ENCODE measurements around the gene TNFRSF1B.
A peak's percentile ranks its signal among the peaks of the same experiment; 100 is the strongest.

TNFRSF1B gene

DNA sequence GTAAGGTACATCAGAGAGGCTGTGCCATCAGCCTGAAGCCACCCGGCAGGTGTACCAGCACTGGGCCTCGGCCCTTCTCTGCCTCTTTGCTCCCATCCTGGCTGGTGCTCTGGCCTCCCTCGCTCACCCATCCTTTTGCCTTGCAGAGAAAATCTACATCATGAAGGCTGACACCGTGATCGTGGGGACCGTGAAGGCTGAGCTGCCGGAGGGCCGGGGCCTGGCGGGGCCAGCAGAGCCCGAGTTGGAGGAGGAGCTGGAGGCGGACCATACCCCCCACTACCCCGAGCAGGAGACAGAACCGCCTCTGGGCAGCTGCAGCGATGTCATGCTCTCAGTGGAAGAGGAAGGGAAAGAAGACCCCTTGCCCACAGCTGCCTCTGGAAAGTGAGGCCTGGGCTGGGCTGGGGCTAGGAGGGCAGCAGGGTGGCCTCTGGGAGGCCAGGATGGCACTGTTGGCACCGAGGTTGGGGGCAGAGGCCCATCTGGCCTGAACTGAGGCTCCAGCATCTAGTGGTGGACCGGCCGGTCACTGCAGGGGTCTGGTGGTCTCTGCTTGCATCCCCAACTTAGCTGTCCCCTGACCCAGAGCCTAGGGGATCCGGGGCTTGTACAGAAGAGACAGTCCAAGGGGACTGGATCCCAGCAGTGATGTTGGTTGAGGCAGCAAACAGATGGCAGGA lies 24.5 kb upstream of the TNFRSF1B start:
- peak; percentile 70 for DNase-seq (ENCODE audit: low spot score)

DNA sequence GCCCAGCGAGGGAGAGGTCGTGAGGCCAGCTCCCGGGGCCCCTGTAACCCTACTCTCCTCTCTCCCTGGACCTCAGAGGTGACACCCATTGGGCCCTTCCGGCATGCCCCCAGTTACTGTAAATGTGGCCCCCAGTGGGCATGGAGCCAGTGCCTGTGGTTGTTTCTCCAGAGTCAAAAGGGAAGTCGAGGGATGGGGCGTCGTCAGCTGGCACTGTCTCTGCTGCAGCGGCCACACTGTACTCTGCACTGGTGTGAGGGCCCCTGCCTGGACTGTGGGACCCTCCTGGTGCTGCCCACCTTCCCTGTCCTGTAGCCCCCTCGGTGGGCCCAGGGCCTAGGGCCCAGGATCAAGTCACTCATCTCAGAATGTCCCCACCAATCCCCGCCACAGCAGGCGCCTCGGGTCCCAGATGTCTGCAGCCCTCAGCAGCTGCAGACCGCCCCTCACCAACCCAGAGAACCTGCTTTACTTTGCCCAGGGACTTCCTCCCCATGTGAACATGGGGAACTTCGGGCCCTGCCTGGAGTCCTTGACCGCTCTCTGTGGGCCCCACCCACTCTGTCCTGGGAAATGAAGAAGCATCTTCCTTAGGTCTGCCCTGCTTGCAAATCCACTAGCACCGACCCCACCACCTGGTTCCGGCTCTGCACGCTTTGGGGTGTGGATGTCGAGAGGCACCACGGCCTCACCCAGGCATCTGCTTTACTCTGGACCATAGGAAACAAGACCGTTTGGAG lies 23.7 kb upstream of the TNFRSF1B start:
- no peak for DNase-seq (ENCODE audit: low spot score)

- DNase-seq (ENCODE audit: low spot score): no peak
These were observed 23.1 kb upstream of the TNFRSF1B start for GRCh38 chr1:12143631-12144155.

DNA sequence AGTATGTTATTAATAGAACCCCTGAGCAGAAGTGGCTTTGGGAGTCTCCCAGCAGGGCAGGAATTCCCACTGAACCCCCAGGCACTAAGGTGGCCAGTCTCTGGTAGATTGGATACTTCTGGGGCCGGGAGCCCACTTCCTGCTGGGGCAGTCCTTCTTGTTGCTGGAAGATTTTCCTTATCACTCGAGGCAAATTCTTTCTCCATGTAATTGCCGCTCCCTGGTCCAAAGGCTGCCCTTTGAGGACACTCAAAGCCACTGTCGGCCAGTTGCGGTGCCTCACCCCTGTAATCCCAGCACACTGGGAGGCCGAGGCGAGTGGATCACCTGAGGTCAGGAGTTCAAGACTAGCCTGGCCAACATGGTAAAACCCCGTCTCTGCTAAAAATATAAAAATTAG lies 22.6 kb upstream of the TNFRSF1B start:
- no peak for DNase-seq (ENCODE audit: low spot score)

DNA sequence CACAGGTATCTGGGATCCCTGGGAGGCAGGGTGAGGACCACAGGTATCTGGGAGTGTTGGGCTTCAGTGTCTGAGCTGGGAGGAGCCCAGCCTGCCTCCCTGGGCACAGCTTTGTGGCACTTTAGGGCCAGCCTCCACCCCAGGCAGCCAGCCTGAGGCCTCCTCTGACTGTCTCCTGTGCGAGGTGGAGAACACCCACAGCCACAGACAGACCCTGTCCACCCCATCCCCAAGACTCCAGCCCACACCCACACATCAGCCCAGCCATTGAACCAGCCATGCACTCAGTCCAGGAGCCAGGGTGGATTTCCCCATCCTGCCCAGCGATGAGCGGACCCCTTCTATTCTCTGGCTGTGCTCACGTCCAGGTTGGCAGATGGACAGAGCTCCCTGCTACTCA lies 21.8 kb upstream of the TNFRSF1B start:
- DNase-seq (ENCODE audit: low spot score): no peak

DNA sequence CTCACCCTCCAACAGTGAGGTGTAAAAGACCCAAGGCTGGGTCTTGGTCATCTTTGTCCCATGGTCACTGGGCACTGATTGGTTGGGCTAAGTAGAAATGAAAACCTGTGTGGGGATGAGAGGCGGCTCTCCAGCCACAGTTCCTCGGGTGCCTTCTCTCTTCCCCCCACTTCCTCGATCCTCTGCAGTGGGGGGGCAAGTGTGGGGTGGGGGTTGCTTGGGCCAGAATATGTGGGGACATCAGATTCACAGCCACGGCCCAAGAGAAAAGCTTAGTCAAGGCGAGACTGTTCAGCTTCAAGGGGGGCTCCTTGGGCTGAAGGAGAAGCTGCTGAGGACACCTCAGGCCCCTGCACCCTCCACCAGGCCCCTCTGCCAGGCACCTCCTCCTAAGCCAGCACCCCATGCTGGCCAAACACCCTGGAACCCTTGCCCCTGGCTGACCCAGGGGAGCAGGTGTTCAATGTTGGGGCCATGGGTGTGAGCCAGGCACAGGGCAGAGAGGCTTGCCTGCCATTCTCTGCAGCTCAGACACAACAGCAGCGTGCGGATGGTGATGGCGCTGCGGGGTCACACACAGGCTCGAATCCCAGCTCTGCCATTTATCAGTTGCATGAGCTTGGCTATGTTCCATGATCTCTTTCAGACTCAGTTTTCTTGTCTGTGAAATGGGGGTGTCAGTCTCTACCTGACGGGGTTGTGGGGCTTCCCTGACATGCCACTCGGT lies 21.0 kb upstream of the TNFRSF1B start:
- no peak for DNase-seq (ENCODE audit: low spot score)

GRCh38 chr1:12146343-12147112 lies 20.3 kb upstream of the TNFRSF1B start:
- DNase-seq (ENCODE audit: low spot score): no peak

DNA sequence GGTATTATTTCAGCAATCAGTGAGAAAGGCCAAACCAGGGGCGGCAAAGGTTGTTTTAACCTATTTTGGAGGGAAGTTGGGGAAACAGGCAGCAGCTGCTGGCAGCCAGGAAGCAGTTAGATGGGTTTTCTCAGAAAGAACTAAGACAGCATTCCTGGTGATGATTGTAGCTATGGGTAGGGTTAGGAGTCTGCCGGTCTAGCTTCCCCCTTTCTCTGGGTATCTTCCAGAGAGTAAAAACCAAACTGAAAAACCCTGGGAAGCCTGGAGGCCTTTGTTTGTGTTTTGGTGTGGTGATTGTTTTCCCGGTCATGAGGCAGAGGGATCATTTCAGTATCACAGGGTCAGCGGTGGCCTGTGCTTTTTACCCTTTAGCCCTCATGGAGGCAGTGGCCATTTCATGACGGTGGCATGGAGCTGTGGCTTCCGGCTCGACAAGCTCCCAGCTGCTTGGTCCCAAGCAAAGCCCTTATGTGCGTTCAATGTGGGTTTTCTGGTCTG lies 19.5 kb upstream of the TNFRSF1B start:
- no peak for DNase-seq (ENCODE audit: low spot score)

DNA sequence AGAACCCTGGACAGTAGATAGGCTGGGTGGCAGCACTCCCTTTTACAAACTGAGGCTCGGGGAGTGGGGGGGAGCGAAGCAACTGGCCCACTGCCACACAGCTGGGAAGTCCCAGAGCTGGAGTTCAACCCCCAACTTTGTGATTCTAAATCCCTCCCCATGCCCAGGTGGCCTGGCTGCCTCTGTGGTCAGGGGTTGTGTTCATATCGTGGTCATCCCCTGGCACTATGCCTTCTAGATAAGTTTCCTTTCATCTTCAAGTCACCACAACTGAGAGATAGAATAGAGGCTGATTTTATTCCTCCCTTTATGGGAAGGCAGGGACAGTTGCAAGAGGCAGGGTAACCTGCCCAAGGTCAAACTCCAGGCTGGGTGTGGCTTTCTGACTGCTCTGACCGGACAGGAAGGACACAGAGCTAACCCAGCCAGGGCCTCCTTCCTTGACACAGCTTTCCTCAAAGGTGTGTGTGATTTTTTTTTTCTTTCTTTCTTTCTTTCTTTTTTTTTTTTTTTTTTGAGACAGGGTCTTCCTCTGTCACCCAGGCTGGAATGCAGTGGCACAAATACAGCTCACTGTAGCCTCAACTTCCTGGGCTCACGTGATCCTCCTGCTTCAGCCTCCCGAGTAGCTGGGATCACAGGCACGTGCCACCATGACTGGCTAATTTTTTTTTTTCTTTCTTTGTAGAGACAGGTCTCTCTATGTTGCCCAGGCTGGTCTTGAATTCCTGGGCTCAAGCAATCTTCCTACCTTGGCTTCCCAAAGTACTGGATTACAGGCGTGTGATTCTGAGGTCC lies 18.4 kb upstream of the TNFRSF1B start:
- DNase-seq (ENCODE audit: low spot score): no peak

GRCh38 chr1:12148958-12149790 lies 17.6 kb upstream of the TNFRSF1B start:
- no peak for DNase-seq (ENCODE audit: low spot score)

- no peak for DNase-seq (ENCODE audit: low spot score)
These were observed 17.0 kb upstream of the TNFRSF1B start for GRCh38 chr1:12149791-12150175.

GRCh38 chr1:12150456-12151200 lies 16.2 kb upstream of the TNFRSF1B start:
- DNase-seq (ENCODE audit: low spot score): no peak

DNA sequence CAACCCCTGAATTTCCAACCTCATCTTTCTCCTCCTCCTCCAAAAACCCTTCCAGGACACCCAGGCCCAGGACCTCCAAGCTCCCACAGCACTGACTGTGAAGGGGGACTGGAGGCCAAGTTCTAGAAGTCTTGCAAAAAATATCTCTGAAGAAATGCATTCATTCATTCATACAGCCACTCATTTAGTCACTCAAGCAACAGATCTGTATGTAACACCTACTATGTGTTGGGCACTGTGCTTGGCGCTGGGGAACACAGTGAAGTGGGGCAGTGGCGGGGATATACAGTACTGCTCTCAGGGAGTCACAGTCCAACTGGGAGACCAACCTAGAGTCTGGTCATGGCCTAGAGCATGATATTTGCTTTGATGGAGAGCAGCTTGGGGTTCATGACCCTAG lies 15.3 kb upstream of the TNFRSF1B start:
- no peak for DNase-seq (ENCODE audit: low spot score)

- no peak for DNase-seq (ENCODE audit: low spot score)
These were observed 14.5 kb upstream of the TNFRSF1B start for GRCh38 chr1:12152113-12152891.

- no peak for DNase-seq (ENCODE audit: low spot score)
These were observed 13.5 kb upstream of the TNFRSF1B start for GRCh38 chr1:12153181-12153785.

- no peak for DNase-seq (ENCODE audit: low spot score)
These were observed 11.5 kb upstream of the TNFRSF1B start for GRCh38 chr1:12155328-12155727.

- no peak for DNase-seq (ENCODE audit: low spot score)
These were observed 9.2 kb upstream of the TNFRSF1B start for GRCh38 chr1:12157366-12158231.

Data from ecto neural progenitor cell (in vitro differentiated cells).